ENCODE measurements around the gene IRF2BP2. TPM values are rescaled to one million over a fixed set of nuclear protein-coding genes. Genes with fewer than 3 reads are reported as not detected.

The IRF2BP2 gene
- total RNA-seq, 2 donors from 2014 or later: 97.3 to 176 TPM

DNA sequence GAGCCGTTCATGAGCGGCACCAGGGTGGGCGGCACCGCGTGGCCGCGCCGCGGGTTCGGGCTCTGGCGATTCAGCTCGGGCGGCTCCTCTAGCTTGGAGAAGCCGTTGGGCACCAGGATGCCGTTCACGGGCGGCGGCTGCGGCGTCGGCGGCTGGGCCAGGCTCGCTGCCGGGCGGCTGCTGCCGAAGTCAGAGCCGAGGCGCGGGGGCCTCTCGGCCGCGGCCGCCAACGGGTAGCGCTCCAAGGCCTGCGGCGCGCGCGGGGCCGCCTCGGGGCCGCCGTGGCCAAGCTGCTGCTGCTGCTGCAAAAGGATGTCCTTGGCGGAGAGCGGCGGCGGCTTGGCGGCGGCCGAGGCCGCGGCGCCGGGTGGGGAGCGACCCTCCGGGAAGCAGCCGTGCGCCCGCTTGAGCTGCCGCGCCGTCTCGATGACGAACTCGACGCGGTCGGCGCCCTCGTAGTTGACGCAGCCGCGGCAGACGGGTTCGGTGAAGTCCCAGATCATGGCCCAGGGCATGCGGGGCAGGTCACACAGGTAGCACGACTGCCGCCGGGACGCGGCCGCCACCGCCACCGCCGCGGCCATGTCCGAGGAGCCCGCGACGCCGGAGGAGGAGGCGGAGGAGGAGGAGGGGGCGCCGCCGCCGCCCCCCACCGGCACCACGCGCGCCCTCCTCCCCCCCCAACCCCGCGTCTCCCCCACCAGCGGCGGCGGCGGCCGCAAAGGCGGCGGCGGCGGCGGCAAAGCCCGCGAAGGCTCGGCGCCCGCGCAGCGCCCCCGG is 877 bp downstream of the IRF2BP2 start:
- Mint-ChIP-seq H3K9me3 (no peaks in the 10 kb centered on the region), H3K36me3 (peaks cover 39 to 43% of the 10 kb centered on the region in 2 donors), H3K27ac (peak overlapping the region; percentile 81 to 99)
- ATAC-seq (peak in 1 of 2 donors; percentile 19), DNase-seq (ENCODE audit: low spot score in 2 of 2) (peak; percentile 66 to 81)

DNA sequence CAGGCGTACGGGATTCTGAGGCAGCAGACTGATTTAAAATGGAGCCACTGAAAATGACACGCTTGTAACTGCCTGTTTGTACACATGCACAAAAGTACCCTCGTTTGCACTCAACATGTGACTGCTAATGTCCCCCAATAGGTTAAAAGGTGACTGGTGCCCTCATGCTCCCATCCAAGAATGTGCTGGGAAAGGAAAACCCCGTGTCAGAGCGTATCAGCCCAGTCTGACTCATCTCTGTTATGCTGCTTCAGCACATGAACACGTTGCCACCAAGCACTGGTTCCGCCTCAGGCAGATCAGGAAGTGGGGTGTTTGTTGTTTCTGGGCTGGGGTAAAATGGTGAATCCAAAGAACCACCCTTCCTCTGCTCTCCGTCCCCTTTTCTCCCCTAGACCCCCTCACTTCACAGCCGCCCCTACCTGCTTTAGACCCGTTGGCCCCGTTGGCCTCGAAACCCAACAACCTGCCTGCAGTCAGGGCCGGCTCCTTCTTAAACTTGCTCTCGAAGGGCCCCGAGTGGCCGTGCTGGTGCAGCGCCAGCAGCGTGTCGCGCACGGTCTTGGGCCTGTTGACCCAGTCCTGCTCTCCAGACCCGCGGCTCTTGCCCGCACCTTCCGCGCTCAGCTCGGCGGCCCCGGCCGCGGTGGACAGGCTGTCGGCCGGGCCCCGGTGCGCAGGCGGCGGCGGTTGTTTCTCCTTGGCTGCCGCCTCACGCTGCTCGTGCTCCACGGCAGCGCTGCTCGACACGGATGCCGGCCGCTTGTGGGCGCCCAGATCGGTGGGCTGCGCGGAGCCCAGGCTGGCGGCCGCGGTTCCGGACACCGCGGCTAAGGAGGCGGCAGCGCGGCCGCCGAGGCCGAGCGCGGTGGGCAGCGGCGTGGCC is 1.7 kb downstream of the IRF2BP2 start:
- H3K36me3 Mint-ChIP-seq: peaks cover 44 to 48% of the 10 kb centered on the region in 2 donors

GRCh38 chr1:234607109-234608024 is 2.6 kb downstream of the IRF2BP2 start:
- peak; percentile 33 to 61 for DNase-seq (ENCODE audit: low spot score in 2 of 2)
- Mint-ChIP-seq H3K27ac (peak overlapping the region; percentile 89 to 98), H3K36me3 (peaks cover 48 to 51% of the 10 kb centered on the region in 2 donors), H3K9me3 (no peaks in the 10 kb centered on the region)
- ATAC-seq: no peak

More for the DNA sequence above, 1.7 kb downstream of the IRF2BP2 start:
- DNase-seq (ENCODE audit: low spot score in 2 of 2) (peak; percentile 67 to 84), ATAC-seq (peak; percentile 44 to 57)
- Mint-ChIP-seq H3K27ac (peak overlapping the region; percentile 89 to 98), H3K9me3 (no peaks in the 10 kb centered on the region)

- peak overlapping the region; percentile 89 to 98 for H3K27ac Mint-ChIP-seq
- H3K36me3 Mint-ChIP-seq: peaks cover 48 to 56% of the 10 kb centered on the region in 2 donors
- DNase-seq (ENCODE audit: low spot score in 2 of 2) (no peak), ATAC-seq (no peak)
- no peaks in the 10 kb centered on the region for H3K9me3 Mint-ChIP-seq
Measured at GRCh38 chr1:234606784-234607108, 3.2 kb downstream of the IRF2BP2 start.

DNA sequence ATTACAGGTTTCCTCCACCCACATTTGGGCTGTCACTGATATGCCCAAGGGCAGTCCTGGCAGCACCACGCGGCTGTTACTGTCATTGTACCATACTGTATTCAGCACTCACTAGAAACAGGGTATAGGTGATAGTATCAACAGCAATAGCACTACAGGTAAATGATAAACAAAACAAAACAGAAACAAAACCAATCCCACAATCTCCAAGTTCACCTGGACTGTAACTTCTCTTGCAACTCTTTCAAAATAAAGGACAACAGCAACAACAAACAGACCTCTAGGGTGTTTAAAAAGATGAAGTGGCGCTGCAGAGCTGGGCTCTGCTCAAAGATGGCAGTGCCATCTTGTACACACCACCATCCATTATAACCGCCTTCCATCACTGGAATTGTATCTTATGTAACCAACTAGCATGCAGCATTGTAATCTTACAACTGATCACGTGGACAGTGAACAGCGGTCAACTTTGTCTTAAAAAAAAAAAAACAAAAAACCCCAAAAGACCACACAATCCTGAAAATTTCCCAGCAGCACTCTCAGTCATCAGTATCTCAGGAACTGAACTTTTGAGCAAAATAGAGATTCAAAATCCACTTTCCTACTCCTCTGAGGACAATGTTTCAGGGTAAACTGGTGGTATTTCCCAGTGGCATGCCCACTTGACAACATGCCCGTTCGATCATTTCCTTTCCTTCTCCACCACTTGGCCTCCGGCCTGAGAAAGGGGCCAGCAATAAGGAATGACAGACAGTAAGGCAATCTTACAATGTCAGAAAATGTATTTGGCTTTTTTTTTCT is 3.8 kb downstream of the IRF2BP2 start:
- peak overlapping the region; percentile 89 to 92 for H3K27ac Mint-ChIP-seq
- DNase-seq (ENCODE audit: low spot score in 2 of 2): no peak
- H3K9me3 Mint-ChIP-seq: no peaks in the 10 kb centered on the region
- ATAC-seq: no peak
- peaks cover 48 to 56% of the 10 kb centered on the region in 2 donors for H3K36me3 Mint-ChIP-seq

DNA sequence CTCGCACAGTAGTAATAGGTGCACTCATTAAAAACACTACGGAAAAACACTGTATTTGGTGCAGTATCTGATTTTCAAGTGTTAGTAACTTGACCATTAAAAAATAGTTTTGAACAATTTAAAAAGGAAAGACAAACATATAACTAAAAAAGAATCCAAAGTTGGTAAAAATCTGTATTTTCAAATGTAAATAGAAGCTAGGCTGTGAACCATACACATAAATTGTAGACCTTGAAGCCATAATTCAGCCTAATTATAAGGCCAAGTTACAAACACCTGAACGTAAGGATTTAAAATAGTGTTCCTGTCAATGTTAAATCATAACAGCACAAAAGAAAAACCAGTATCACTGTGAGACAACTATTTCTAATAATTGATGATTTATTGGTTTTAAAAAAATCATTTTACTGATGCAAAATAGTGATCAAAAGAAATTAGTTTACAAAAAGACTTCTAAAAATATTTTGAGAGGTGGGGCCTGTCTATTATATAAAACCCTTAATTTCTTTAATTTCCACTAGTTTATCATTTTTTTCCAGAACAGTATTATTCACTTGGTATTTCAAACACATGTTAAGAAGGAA is 4.5 kb downstream of the IRF2BP2 start:
- ATAC-seq (no peak), DNase-seq (ENCODE audit: low spot score in 2 of 2) (no peak)
- Mint-ChIP-seq H3K27ac (peak overlapping the region; percentile 89 to 92), H3K36me3 (peaks cover 48 to 56% of the 10 kb centered on the region in 2 donors), H3K9me3 (no peaks in the 10 kb centered on the region)

DNA sequence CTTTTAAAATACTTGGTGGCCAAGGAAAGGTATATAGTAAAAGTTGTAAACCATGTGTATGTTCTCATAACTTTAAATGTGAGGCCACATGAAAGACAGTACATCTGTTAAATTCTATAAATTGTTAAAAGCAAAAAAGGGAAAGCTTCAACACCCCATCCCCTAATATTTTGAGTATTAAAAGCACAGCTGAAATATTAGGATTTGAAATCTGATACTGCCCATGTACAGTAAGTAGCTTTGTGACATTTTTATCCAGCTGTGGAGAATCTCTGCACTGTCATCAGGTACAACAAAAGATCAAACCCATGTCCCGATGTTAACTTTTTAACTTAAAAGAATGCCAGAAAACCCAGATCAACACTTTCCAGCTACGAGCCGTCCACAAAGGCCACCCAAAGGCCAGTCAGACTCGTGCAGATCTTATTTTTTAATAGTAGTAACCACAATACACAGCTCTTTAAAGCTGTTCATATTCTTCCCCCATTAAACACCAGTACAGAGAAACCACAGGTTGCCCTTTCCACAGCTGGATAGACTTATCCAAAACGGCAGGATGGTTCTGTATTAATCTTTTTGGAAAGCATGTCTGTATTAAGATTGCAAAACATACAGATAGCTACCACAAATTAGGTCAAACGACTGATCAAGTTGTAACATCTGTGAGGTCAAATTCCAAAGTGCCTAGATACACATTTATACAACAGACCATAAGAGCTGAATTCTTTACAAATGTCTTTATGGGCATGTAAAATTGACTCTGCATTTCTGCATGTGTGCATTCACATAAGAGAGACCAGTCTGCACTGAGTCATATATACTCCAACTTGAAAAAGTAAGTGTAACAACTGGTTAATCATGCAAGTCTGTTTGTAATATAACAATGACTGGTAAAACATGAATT is 5.2 kb downstream of the IRF2BP2 start:
- peaks cover 48 to 56% of the 10 kb centered on the region in 2 donors for H3K36me3 Mint-ChIP-seq
- ATAC-seq (peak; percentile 5 to 10), DNase-seq (ENCODE audit: low spot score in 2 of 2) (no peak)
- H3K27ac Mint-ChIP-seq: peak overlapping the region; percentile 81 to 89
- no peaks in the 10 kb centered on the region for H3K9me3 Mint-ChIP-seq

GRCh38 chr1:234603221-234604204 is 6.5 kb downstream of the IRF2BP2 start:
- Mint-ChIP-seq H3K27ac (peak overlapping the region; percentile 67 to 89), H3K9me3 (no peaks in the 10 kb centered on the region), H3K36me3 (peaks cover 48 to 56% of the 10 kb centered on the region in 2 donors)
- ATAC-seq (no peak), DNase-seq (ENCODE audit: low spot score in 2 of 2) (no peak)

DNA sequence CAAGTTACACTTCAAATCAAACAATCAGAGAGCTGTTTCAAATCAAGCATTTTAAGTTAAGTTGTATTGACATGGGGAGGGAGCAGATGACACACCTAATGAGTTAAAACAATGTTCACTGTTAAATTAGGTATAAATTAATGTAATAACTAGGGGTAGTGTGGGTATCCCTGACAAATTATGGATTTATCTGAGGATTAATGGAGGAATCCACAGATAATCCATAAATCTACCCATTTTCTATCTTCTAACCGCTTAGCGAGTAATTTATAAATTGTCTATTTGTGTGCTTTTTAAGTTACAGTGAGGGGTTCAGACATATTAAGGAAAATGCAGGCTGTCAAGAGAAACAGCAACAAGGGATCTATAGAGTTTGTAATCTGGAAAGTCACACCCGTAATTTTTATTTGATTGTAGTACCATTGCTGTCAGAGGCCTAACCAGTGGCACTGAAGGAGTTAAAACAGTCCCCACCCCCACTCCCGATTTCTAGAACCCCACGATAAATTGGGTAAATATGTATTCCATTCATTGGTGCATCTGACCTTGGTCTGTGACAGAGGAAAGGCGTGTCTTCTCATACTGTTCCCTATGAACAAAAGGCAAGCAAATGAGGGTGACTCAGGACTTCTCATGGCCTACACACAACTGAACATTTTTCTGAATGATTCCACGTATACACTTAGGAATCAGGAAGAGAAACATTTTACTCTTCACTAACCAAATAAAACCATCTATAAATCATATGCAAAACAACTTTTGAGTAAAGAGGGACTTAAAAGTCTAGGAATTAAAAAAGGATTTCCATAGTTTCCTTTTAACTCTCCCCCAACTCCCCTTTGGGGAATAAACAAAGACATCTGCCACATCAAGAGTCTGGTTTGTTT is 7.4 kb downstream of the IRF2BP2 start:
- Mint-ChIP-seq H3K9me3 (no peaks in the 10 kb centered on the region), H3K36me3 (peaks cover 40 to 47% of the 10 kb centered on the region in 2 donors), H3K27ac (peak overlapping the region; percentile 67 to 88)
- ATAC-seq (peak; percentile 37 to 44), DNase-seq (ENCODE audit: low spot score in 2 of 2) (peak in 1 of 2 donors; percentile 25)

DNA sequence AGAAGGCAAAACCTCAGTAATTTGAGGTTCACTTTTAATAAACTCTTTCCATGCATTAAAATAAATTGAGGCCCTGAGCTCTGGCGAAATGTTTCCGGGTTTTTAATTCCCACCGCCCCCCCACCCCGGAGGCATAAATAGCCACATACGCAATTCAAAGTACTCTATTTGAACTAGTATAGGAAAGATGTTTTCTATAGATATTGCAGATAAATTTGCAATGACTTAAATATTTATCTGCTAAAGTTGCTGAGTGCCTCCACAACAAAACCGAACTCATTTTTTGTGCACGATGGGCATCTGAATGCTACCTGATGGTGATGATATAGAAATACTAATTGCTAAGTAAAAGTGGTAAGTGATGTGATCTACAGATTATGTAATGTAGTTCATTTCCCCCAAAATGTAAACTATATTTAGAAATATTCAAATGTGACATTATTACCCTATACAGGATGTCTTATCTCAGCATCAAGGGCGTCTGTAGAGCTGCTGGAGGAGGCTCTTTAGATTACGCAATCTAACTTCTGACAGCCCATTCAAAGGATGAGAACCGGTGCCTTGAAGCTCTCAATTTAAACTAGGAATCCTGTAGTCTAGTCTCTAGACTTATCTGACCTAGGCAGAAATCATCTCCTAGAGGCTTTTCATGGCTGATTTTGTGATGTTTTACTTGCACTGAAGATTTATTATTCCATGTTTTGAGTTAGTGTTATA is 8.5 kb downstream of the IRF2BP2 start:
- Mint-ChIP-seq H3K9me3 (peaks cover 0 to 1% of the 10 kb centered on the region in 2 donors), H3K36me3 (peaks cover 30 to 36% of the 10 kb centered on the region in 2 donors), H3K27ac (peak overlapping the region in 1 of 2 donors; percentile 88)
- DNase-seq (ENCODE audit: low spot score in 2 of 2) (no peak), ATAC-seq (no peak)

- ATAC-seq (peak in 1 of 2 donors; percentile 29), DNase-seq (ENCODE audit: low spot score in 2 of 2) (peak in 1 of 2 donors; percentile 16)
- H3K27ac Mint-ChIP-seq: peak overlapping the region; percentile 67 to 82
- H3K36me3 Mint-ChIP-seq: peaks cover 28 to 30% of the 10 kb centered on the region in 2 donors
- H3K9me3 Mint-ChIP-seq: peaks cover 0 to 9% of the 10 kb centered on the region in 2 donors
Measured at GRCh38 chr1:234600418-234601281, 9.3 kb downstream of the IRF2BP2 start.
